ENCODE measurements around the gene IL16.

GRCh38 chr15:81222007-81222406 lies 25.3 kb downstream of the IL16 start:
- TF ChIP-seq EZH2 (IDR thresholded peaks at IDR 0.05; ENCODE audit: borderline replicate concordance, insufficient read depth, low read depth, low read length, poor library complexity, severe bottlenecking): no peak
- no peak for TF ChIP-seq CTCF (IDR thresholded peaks at IDR 0.05)
